Trophoblast cell (in vitro differentiated cells and primary cell): Measurements from ENCODE around the gene PPARG.

Experiments
- DNase-seq, 2 donors: peaks; one replicate each; pipeline ENCODE4 v3.0.0-alpha.2; 2016
- H2AFZ ChIP-seq: 2 replicates; pipeline ENCODE4 v1.6.1; 2013; ENCODE audit warnings: low read length, moderate library complexity, mild to moderate bottlenecking; ENCODE audit not compliant: insufficient read depth, poor library complexity
- H2AK5ac ChIP-seq: 2 replicates; pipeline ENCODE4 v1.6.1; 2013; ENCODE audit warnings: mild to moderate bottlenecking, low read length
- H2BK120ac ChIP-seq: 2 replicates; pipeline ENCODE4 v1.6.1; 2013; ENCODE audit warnings: low read length, mild to moderate bottlenecking, moderate library complexity; ENCODE audit not compliant: insufficient read depth, poor library complexity
- H2BK12ac ChIP-seq: 2 replicates; pipeline ENCODE4 v1.6.1; 2013; ENCODE audit warnings: mild to moderate bottlenecking, low read length, moderate library complexity
- H2BK5ac ChIP-seq: 2 replicates; pipeline ENCODE4 v1.6.1; 2013; ENCODE audit warnings: low read length, low read depth, moderate library complexity, mild to moderate bottlenecking; ENCODE audit not compliant: poor library complexity
- H3K14ac ChIP-seq: 2 replicates; pipeline ENCODE4 v1.6.1; 2013; ENCODE audit warnings: mild to moderate bottlenecking, low read length
- H3K18ac ChIP-seq: 2 replicates; pipeline ENCODE4 v1.6.1; 2013; ENCODE audit warnings: mild to moderate bottlenecking, low read length
- H3K23ac ChIP-seq: 2 replicates; pipeline ENCODE4 v1.6.1; 2013; ENCODE audit warnings: low read length
- H3K27ac ChIP-seq: 2 replicates; pipeline ENCODE4 v1.5.1; 2013; ENCODE audit warnings: low read depth, mild to moderate bottlenecking, inconsistent platforms, low read length, moderate library complexity
- H3K27me3 ChIP-seq: 2 replicates; pipeline ENCODE4 v1.6.1; 2013; ENCODE audit warnings: inconsistent platforms, mild to moderate bottlenecking, low read length, moderate library complexity; ENCODE audit not compliant: insufficient read depth
- H3K36me3 ChIP-seq, 2 experiments: 1 replicate in 1 of 2; 2 replicates in 1 of 2; pipeline ENCODE4 v1.6.1; 2013; ENCODE audit warnings: low read length in 2 of 2, mild to moderate bottlenecking in 2 of 2, moderate library complexity in 1 of 2; ENCODE audit not compliant: insufficient read depth in 2 of 2, control insufficient read depth in 1 of 2
- H3K4ac ChIP-seq: 2 replicates; pipeline ENCODE4 v1.6.1; 2013; ENCODE audit warnings: low read depth, mild to moderate bottlenecking, low read length, moderate library complexity
- H3K4me1 ChIP-seq, 2 experiments: 1 replicate in 1 of 2; 2 replicates in 1 of 2; pipeline ENCODE4 v1.6.1; 2013; ENCODE audit warnings: low read length in 2 of 2, mild to moderate bottlenecking in 2 of 2, moderate library complexity in 1 of 2; ENCODE audit not compliant: insufficient read depth in 2 of 2, control insufficient read depth in 1 of 2
- H3K4me2 ChIP-seq: 2 replicates; pipeline ENCODE4 v1.6.1; 2013; ENCODE audit warnings: inconsistent platforms, mild to moderate bottlenecking, low read length, moderate library complexity
- H3K4me3 ChIP-seq: 2 replicates; pipeline ENCODE4 v1.5.1; 2013; ENCODE audit warnings: mild to moderate bottlenecking, low read depth, low read length, inconsistent platforms
- H3K79me1 ChIP-seq: one replicate; pipeline ENCODE4 v1.6.1; 2013; ENCODE audit warnings: low read length
- H3K79me2 ChIP-seq: 2 replicates; pipeline ENCODE4 v1.6.1; 2013; ENCODE audit warnings: low read length, mild to moderate bottlenecking; ENCODE audit not compliant: control insufficient read depth, insufficient read depth, poor library complexity
- H3K9ac ChIP-seq: 2 replicates; pipeline ENCODE4 v1.6.1; 2013; ENCODE audit warnings: mild to moderate bottlenecking, low read length
- H3K9me3 ChIP-seq: 2 replicates; pipeline ENCODE4 v1.6.1; 2013; ENCODE audit warnings: low read depth, mild to moderate bottlenecking, control low read depth, inconsistent platforms, low read length; ENCODE audit not compliant: insufficient read depth
- H4K12ac ChIP-seq: 2 replicates; pipeline ENCODE4 v1.6.1; 2013; ENCODE audit warnings: low read depth, mild to moderate bottlenecking, low read length, moderate library complexity
- H4K8ac ChIP-seq: 2 replicates; pipeline ENCODE4 v1.6.1; 2013; ENCODE audit warnings: low read depth, mild to moderate bottlenecking, low read length, moderate library complexity
- H4K91ac ChIP-seq: one replicate; pipeline ENCODE4 v1.6.1; 2013; ENCODE audit warnings: low read depth, mild to moderate bottlenecking, low read length, moderate library complexity
- WGBS: extraction: QIAGEN DNeasy Blood & Tissue Kit; methylation state at CpG from one replicate; pipeline ENCODE4 v1.1.7; 2013; ENCODE audit warnings: missing lambda C conversion rate; ENCODE audit not compliant: insufficient read length, insufficient coverage; ENCODE audit errors: extremely low coverage; 5-methylcytosine and 5-hydroxymethylcytosine counted together

The PPARG gene

DNA sequence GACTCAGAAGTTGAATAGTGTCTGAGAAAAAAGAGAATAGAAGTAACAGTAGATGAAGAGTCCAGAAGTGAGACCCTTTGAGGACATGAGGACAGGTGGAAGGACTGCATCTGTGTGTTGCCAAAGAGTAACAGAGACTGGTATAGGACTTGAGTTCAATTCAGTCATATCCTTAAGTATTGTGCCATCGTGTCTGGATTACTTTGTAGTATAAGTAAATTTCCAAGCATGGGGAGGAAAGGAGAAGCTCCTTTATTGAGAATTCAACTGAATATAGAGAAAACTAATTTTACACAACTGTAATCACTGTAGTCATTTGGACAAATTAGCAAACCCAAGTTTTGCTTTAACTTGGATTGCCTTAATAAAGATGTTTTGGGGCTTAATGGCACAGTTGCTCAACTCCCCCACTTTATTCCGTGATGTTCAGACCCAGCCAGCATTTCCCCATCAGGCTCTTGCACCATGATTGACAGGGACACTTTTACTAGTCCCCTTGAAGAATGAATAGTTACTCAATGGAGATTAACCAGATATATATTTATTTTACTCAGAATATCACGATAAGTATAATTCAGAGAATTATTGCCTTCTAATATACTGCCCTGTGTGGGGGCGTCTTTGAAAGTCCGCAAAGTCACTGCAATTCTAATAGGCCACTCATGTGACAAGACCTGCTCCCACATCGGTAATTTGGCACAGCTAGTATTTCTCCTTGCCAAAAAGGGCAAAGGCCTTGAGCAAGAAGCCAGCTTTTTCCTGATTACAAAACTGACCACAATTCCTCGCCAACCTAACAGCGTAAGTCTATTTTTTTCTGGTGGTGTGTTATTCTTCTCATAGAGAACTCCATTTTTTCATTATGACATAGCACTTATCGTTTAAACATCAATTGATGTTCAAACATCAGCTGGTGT is 61.3 kb downstream of the PPARG start:
- peak in 1 of 2 donors; percentile 40 for DNase-seq
- H3K27me3 ChIP-seq = no peaks in the 10 kb centered on the region
- no peak overlapping the region for H3K14ac ChIP-seq
- H3K18ac ChIP-seq = no peak overlapping the region
- no peak overlapping the region for H3K4me2 ChIP-seq
- H4K12ac ChIP-seq = no peak overlapping the region
- no peak overlapping the region for H2BK120ac ChIP-seq
- peaks cover 0 to 2% of the 10 kb centered on the region in 2 experiments for H3K36me3 ChIP-seq
- H2BK5ac ChIP-seq = no peak overlapping the region
- H4K8ac ChIP-seq = no peak overlapping the region
- H3K79me2 ChIP-seq = no peaks in the 10 kb centered on the region
- peaks cover 2 to 3% of the 10 kb centered on the region in 2 experiments for H3K4me1 ChIP-seq
- H2AK5ac ChIP-seq = no peak overlapping the region
- no peak overlapping the region for H4K91ac ChIP-seq
- H3K9me3 ChIP-seq = no peaks in the 10 kb centered on the region
- H2AFZ ChIP-seq = no peak overlapping the region
- H3K79me1 ChIP-seq = peaks cover 3% of the 10 kb centered on the region
- H2BK12ac ChIP-seq = no peak overlapping the region
- no CpG with 5 or more reads among the region's 9 CpGs for WGBS
- no peak overlapping the region for H3K9ac ChIP-seq
- no peak overlapping the region for H3K4me3 ChIP-seq
- no peak overlapping the region for H3K23ac ChIP-seq
- no peak overlapping the region for H3K4ac ChIP-seq
- no peak overlapping the region for H3K27ac ChIP-seq

GRCh38 chr3:12351145-12351544 is 62.3 kb downstream of the PPARG start:
- no peak overlapping the region for H2AFZ ChIP-seq
- H3K79me1 ChIP-seq = peaks cover 2% of the 10 kb centered on the region
- no peak overlapping the region for H4K12ac ChIP-seq
- H3K4me3 ChIP-seq = no peak overlapping the region
- no peak overlapping the region for H4K91ac ChIP-seq
- H3K4ac ChIP-seq = no peak overlapping the region
- no peak overlapping the region for H3K27ac ChIP-seq
- DNase-seq = peak in 1 of 2 donors; percentile 61
- H3K18ac ChIP-seq = peak overlapping the region; percentile 65
- no peak overlapping the region for H2BK5ac ChIP-seq
- H2BK120ac ChIP-seq = no peak overlapping the region
- H3K36me3 ChIP-seq = peaks cover 0 to 2% of the 10 kb centered on the region in 2 experiments
- no peaks in the 10 kb centered on the region for H3K27me3 ChIP-seq
- no CpG with 5 or more reads among the region's 4 CpGs for WGBS
- H4K8ac ChIP-seq = no peak overlapping the region
- H3K79me2 ChIP-seq = no peaks in the 10 kb centered on the region
- H3K14ac ChIP-seq = no peak overlapping the region
- no peak overlapping the region for H2AK5ac ChIP-seq
- H3K4me1 ChIP-seq = no peaks in the 10 kb centered on the region
- no peak overlapping the region for H2BK12ac ChIP-seq
- H3K9me3 ChIP-seq = no peaks in the 10 kb centered on the region
- no peak overlapping the region for H3K23ac ChIP-seq
- H3K9ac ChIP-seq = no peak overlapping the region
- H3K4me2 ChIP-seq = no peak overlapping the region

DNA sequence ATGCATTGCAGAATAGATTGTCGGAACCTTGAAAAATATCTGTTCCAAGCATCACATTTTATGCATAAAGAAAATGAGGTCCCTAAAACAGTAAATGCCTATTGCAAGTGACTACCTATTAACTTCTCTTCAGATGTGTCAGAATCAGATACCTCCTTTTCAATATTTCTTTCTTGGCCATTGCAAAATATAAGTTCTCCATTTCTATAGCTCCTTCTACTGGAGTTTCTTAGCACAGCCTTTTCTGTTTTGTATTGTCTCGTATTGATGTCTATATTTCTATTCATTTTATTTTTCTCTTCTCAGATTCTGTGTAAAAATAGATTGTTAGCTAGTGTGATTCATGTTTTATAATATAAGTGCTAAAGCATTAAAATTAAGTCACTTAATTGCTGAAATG is 63.4 kb downstream of the PPARG start:
- H2BK12ac ChIP-seq = no peak overlapping the region
- no peak overlapping the region for H3K18ac ChIP-seq
- H3K4me3 ChIP-seq = no peak overlapping the region
- H3K4ac ChIP-seq = no peak overlapping the region
- H3K14ac ChIP-seq = no peak overlapping the region
- no peak overlapping the region for H3K27ac ChIP-seq
- no peak overlapping the region for H3K23ac ChIP-seq
- H2AFZ ChIP-seq = no peak overlapping the region
- H3K36me3 ChIP-seq = peaks cover 0 to 3% of the 10 kb centered on the region in 2 experiments
- no peaks in the 10 kb centered on the region for H3K27me3 ChIP-seq
- no peak overlapping the region for H4K12ac ChIP-seq
- H2BK5ac ChIP-seq = no peak overlapping the region
- DNase-seq = no peak
- no peak overlapping the region for H2BK120ac ChIP-seq
- no peak overlapping the region for H4K91ac ChIP-seq
- no peak overlapping the region for H2AK5ac ChIP-seq
- H3K9me3 ChIP-seq = no peaks in the 10 kb centered on the region
- no CpG with 5 or more reads among the region's 2 CpGs for WGBS
- H3K4me2 ChIP-seq = no peak overlapping the region
- H3K4me1 ChIP-seq = peaks cover 0 to 2% of the 10 kb centered on the region in 2 experiments
- H3K79me1 ChIP-seq = peaks cover 2% of the 10 kb centered on the region
- no peak overlapping the region for H3K9ac ChIP-seq
- no peak overlapping the region for H4K8ac ChIP-seq
- no peaks in the 10 kb centered on the region for H3K79me2 ChIP-seq

- H3K79me2 ChIP-seq = no peaks in the 10 kb centered on the region
- peaks cover 0 to 2% of the 10 kb centered on the region in 2 experiments for H3K4me1 ChIP-seq
- H3K14ac ChIP-seq = no peak overlapping the region
- H3K4me3 ChIP-seq = no peak overlapping the region
- no peak overlapping the region for H2AK5ac ChIP-seq
- no peak for DNase-seq
- H3K4me2 ChIP-seq = no peak overlapping the region
- no peak overlapping the region for H2BK120ac ChIP-seq
- no peak overlapping the region for H2AFZ ChIP-seq
- no peaks in the 10 kb centered on the region for H3K9me3 ChIP-seq
- H2BK5ac ChIP-seq = no peak overlapping the region
- H3K18ac ChIP-seq = no peak overlapping the region
- no peak overlapping the region for H3K27ac ChIP-seq
- H3K27me3 ChIP-seq = no peaks in the 10 kb centered on the region
- H2BK12ac ChIP-seq = no peak overlapping the region
- no peak overlapping the region for H4K91ac ChIP-seq
- H3K79me1 ChIP-seq = peaks cover 2% of the 10 kb centered on the region
- peaks cover 0 to 3% of the 10 kb centered on the region in 2 experiments for H3K36me3 ChIP-seq
- H4K8ac ChIP-seq = no peak overlapping the region
- no peak overlapping the region for H3K9ac ChIP-seq
- no peak overlapping the region for H3K23ac ChIP-seq
- H4K12ac ChIP-seq = no peak overlapping the region
- no peak overlapping the region for H3K4ac ChIP-seq
Observed at GRCh38 chr3:12352755-12353154, 63.9 kb downstream of the PPARG start.
